ENCODE results near the gene PFN4.
"Not testable (repeated sequence)": the region's sequence is repeated elsewhere in the genome, so short reads cannot be mapped to it uniquely, and the experiment has no call there.

The PFN4 gene

GRCh38 chr2:24110660-24111303, 12.4 kb downstream of the PFN4 start:
- DNase-seq: no peak

GRCh38 chr2:24109431-24109830, 13.7 kb downstream of the PFN4 start:
- not testable (repeated sequence) for DNase-seq

DNA sequence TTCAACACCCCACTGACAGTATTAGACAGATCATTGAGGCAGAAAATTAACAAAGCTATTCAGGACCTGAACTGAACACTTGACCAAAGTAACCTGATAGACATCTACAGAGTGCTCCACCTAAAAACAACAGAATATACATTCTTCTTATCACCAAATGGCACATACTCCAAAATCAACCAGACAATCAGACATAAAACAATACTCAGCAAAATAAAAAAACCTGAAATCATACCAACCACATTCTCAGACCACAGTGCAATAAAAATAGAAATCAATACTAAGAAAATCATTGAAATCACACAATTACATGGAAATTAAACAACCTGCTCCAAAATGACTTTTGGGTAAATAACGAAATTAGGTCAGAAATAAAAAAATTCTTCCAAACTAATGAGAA, 15.8 kb downstream of the PFN4 start:
- DNase-seq: no peak

DNA sequence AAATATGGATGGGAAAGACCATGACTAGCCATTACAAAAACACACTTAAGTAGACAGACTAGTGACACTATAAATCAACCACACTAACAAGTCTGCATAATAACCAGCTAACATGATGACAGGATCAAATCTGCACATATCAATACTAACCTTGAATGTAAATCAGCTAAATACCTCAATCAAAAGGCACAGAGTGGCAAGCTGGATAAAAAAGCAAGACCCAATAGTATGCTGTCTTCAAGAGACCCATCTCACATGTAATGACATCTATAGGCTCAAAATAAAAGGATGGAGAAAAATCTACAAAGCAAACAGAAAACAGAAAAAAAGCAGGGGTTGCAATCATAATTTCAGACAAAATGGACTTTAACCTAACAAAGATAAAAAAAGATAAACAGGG, 16.3 kb downstream of the PFN4 start:
- no peak for DNase-seq

GRCh38 chr2:24105816-24106215, 17.3 kb downstream of the PFN4 start:
- DNase-seq: no peak

- DNase-seq: no peak
Measured at GRCh38 chr2:24104906-24105305, 18.2 kb downstream of the PFN4 start.

DNA sequence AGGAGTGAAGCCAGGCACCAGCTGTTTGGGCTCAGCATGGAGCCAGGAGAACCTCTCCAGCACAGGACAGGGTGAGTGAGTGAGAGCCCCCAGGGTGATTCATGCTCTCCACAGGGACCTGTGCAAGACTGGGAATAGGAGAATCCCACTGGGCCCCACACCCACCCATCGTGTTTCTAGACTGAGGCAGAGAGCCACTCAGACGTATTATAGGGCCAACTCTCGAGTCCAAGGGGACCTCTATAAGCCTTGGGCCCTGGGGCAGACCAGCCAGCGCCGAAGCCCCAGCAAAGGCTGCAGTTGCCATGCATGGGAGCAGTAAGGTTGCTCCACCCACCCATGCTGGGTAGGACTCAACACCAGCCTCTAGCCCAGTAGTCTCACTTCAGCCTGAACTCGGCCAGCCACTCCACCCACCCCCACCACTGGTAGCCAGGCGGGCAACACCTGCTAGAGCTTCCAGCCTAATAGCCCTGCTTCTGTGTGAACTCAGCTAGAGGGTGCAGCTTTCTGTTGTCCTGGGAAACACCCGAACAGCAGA, 19.0 kb downstream of the PFN4 start:
- DNase-seq: no peak

DNA sequence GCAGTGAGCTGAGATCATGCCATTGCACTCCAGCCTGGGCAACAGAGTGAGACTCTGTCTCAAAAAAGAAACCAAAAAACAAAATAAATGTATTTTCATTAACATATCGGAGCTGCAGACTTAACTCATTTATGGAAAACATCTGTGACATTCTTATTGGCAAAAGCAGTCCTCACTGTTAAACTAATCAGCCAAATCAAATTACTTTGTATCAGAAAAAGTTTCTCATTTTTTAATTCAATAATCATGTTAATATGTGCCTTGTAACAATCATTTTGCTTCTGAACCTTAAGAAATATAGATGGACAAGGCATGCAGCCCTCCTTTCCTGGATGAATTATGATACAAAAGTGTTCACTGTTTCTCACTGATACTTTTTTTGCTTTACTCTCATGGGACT, 20.5 kb downstream of the PFN4 start:
- DNase-seq: no peak

DNA sequence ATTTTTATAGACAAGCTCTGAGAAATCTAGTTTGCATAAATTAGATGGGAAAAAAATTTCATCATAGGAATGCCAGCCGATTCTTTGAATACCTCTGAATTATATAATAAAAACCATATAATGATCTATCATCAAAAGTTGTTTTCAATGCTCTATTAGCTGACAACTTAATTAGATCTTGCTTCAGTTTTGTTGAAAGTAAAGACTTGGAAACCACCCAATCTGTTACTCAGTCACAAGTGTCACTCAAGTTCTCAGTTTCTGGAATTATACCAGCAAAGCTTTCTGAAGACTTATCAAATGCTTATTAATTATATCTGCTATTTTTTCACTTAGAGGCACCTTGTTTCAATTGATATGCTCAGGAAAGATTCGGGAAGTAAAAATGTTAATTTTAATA, 21.1 kb downstream of the PFN4 start:
- no peak for DNase-seq

DNA sequence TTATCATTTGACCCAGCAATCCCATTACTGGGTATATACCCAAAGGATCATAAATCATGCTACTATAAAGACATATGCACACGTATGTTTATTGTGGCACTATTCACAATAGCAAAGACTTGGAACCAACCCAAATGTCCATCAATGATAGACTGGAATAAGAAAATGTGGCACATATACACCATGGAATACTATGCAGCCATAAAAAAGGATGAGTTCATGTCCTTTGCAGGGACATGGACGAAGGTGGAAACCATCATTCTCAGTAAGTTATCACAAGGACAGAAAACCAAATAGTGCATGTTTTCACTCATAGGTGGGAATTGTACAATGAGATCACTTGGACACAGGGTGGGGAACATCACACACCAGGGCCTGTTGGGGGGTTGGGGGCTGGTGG, 22.4 kb downstream of the PFN4 start:
- DNase-seq: not testable (repeated sequence)

DNA sequence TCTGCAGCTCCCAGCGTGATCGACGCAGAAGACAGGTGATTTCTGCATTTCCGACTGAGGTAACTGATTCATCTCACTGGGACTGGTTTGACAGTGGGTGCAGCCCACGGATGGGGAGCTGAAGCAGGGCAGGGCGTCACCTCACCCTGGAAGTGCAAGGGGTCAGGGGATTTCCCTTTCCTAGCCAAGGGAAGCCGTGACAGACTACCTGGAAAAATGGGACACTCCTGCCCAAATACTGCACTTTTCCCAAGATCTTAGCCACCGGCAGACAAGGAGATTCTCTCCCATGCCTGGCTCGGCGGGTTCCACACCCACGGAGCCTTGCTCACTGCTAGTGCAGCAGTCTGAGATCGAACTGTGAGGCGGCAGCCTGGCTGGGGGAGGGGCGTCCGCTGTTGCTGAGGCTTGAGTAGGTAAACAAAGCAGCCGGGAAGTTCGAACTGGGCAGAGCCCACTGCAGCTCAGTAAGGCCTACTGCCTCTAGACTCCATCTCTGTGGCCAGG, 27.9 kb downstream of the PFN4 start:
- not testable (repeated sequence) for DNase-seq

- not testable (repeated sequence) for DNase-seq
Measured at GRCh38 chr2:24093270-24093669, 29.9 kb downstream of the PFN4 start.

- DNase-seq: no peak
Measured at GRCh38 chr2:24088821-24089359, 34.2 kb downstream of the PFN4 start.

DNA sequence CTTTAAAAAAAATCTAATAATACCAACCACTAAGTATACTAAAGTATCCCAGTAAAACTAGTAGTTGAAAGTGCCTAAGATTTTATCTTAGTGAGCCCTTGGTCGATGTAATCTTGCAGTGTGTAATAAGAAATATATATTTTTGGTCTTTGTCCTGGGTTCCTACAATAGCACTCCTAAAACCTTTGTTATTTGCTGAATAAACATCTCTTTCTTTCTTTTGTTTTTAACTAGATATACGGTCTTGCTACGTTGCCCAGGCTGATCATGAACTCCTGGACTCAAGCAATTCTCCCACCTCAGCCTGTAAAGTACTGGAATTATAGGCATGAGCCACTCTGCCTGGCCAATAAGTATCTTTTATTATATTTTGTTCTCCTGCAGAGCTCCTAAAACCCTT, 36.1 kb downstream of the PFN4 start:
- DNase-seq: no peak

DNA sequence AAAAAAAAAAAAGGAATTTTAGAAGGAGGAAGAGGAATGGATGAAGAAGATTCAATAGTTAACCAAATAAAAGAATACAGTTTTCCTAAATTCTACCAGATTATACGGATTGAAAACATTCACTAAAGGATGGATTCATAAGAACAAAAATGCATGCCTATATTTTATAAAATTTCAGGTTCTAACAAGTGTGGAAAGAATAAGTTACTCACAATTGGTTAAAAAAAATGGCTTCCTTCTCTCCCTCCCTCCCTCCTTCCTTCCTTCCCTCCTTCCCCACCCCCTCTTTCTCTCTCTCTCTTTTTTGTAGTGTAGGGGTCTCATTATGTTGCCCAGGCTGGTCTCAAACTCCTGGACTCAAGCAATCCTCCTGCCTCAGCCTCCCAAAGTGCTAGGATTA, 36.9 kb downstream of the PFN4 start:
- DNase-seq: no peak

- DNase-seq: no peak
Measured at GRCh38 chr2:24085200-24085489, 38.0 kb downstream of the PFN4 start.

DNA sequence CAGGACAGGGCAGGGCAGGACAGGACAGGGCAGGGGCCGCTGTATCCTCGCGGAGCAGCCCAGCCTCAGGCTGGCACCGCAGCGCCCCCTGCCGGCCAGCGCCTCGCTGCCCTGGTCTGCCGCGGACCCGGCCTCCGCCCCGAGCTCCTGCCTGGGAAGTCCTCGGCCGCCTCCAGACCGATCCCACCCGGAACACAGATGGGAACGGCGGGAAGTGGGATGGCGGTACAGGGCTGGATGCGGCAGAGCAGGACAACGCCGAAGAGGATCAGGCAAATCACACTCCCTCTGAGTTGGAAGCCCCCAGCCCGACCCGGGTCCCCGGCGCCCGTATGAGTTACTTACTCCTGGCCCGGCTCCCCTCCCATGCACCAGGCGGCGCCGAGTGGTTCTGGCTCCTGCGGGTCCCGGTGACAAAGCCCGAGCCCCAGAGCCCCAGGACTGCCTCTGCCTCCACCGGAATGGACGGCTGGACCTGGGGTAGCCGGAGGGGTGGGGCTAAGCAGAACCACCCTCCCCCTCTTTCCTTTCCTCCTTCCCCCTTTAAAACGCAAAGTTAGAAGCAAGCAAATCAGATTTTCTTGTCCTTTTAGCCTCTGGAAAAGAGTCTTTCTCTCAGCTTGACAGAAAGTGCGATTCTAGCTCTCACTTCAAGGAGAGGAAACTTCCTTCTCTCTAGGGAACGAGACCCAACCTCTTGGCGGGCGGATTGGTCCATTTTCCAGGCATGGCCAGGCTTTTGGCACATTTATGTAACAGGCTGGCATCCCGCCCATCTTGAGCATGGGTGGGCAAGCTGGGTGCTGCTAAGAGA, 38.5 kb downstream of the PFN4 start, which contains the start of gene TP53I3:
TP53I3 (minus strand) TSS at position 449 of the 814 bp plus-strand sequence. CDS start 508 bp downstream, outside the sequence.
- peak; percentile 66 for DNase-seq

DNA sequence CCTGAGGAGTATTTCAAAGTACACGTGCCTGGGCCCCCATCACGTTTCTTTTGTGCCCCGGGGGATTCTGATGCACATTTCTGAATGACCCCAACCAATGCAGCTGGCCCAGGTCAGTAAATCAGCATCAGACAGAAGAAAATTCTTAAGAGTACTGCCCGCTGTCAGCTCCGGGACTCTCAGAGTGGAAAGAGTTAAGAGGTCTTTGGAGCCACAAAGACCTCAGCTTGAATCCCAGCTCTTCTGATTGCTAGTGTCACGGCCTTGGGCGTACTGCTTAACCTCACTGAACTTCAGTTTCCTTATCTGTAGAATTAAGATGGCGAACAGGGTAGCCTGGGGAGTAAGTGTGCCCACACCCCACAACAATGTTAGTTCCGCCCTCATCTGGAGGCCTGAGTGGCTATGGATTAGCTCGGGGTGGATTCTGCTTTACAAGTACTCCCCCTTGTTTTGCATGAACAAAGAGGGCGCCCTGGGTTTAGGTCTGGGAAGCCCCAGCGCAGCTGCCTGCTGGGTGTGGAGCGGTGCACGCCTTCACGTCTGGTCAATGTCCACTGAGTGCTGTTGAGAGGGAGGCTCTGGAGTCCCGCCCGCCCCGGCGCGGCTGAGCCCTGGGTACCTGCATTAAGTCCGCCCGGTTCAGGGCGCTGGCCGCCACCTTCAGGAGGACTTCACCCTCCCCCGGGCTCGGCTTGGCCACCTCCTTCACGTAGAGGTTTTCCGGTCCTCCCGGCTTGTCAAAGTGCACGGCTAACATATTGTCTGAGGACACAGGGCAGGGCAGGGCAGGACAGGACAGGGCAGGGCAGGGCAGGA, 39.4 kb downstream of the PFN4 start:
- peak; percentile 65 for DNase-seq

DNA sequence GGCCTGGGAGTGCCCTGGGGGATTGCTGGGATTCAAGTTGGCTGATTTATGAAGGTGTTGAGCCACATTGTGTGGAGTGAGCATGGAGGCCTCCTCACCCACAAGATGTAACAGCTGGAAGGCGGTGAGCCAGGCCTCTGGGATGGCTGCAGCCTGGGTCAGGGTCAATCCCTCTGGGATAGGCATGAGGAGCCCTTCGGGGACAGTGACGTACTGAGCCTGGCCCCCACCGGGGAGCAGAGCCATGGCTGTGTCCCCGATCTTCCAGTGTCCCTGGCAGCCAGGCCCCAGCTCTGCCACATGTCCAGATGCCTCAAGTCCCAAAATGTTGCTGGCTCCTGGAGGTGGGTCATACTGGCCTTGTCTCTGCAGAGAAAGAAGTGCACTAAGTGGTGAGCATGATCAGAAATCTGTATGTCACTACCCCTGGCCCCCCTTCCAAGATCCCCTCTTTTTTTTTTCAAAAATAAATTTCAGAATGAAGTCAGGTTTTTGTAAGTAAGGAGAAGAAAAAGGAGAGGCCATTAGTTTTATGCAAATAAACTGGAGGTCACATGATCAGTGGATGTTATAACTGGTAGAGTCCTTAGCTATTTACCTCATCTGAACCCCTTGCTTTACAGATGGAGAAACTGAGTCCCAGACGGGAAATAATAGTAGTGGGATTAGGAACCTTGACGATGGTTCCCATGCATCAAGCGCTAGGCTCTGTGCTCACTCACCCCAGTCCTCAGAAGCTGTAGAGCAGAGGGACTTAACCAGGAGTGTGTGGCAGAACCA, 40.2 kb downstream of the PFN4 start:
- DNase-seq: no peak

DNA sequence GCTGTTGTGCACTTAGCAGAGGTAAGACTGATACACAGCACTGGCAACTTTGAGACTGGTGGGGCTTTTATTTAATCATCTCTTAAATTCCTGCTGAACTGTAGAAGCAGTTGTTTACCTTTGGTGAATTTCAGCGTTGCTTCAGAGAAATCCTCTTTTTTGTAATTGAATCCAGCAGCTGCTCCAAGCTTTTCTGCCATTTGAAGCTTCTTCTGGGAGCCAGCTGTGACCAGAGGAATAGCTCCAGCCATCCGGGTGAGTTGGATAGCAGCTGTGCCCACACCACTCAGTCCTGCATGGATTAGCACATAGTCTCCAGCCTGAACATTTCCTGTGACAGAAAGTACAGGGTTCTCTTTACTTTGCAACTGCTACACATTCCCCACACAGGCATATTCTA, 42.4 kb downstream of the PFN4 start:
- no peak for DNase-seq

GRCh38 chr2:24077879-24078278, 45.3 kb downstream of the PFN4 start:
- DNase-seq: no peak

DNA sequence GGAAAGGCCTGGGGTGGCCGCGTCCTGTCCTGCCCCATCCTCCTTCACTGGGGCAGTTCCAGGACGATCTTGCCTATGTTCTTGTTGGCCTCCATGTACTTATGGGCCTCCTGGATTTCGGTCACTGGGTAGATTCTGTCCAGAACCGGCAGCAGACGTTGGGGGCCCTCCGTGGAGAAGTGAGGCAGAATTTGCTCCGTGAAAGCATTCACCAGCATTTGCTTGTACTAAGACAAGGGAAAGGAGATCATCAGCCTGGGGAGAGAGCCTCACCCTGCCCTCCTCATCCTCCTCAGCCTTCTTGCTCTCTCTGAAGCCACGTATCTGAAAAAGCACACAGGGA, 45.6 kb downstream of the PFN4 start:
- DNase-seq: no peak

Data from NCI-H1436 (cell line).